Esophagus (tissue), 2 donors: Measurements from ENCODE around the gene NDUFC2. TPM values are rescaled to one million over a fixed set of nuclear protein-coding genes. Genes with fewer than 3 reads are reported as not detected.
"Not testable (repeated sequence)": the region's sequence is repeated elsewhere in the genome, so short reads cannot be mapped to it uniquely, and the experiment has no call there.

ENCODE experiments used
- H3K27ac ChIP-seq, 2 donors: one replicate each; pipeline ENCODE4 v1.5.1; 2013; ENCODE audit warnings: low read depth in 2 of 2, mild to moderate bottlenecking in 2 of 2, inconsistent platforms in 1 of 2, low read length in 1 of 2, moderate library complexity in 1 of 2
- H3K27me3 ChIP-seq, 2 donors: one replicate each; pipeline ENCODE4 v1.6.1; 2013; ENCODE audit warnings: low read length in 2 of 2, control low read depth in 1 of 2, mild to moderate bottlenecking in 1 of 2; ENCODE audit not compliant: insufficient read depth in 2 of 2, control insufficient read depth in 1 of 2
- H3K36me3 ChIP-seq, 2 donors: one replicate each; pipeline ENCODE4 v1.6.1; 2013; ENCODE audit warnings: low read length in 1 of 2; ENCODE audit not compliant: control insufficient read depth in 2 of 2, insufficient read depth in 2 of 2
- H3K4me1 ChIP-seq, 2 donors: one replicate each; pipeline ENCODE4 v1.6.1; 2013; ENCODE audit warnings: low read length in 1 of 2; ENCODE audit not compliant: control insufficient read depth in 2 of 2, insufficient read depth in 2 of 2
- H3K4me3 ChIP-seq, 2 donors: one replicate each; pipeline ENCODE4 v1.5.1; 2013; ENCODE audit warnings: low read length in 2 of 2, mild to moderate bottlenecking in 2 of 2, low read depth in 1 of 2, moderate library complexity in 1 of 2
- H3K9me3 ChIP-seq, 2 donors: one replicate each; pipeline ENCODE4 v1.6.1; 2013; ENCODE audit warnings: mild to moderate bottlenecking in 2 of 2, low read depth in 1 of 2, low read length in 1 of 2, moderate library complexity in 1 of 2; ENCODE audit not compliant: control insufficient read depth in 2 of 2, insufficient read depth in 1 of 2
- WGBS, 2 donors: extraction: QIAGEN DNeasy Blood & Tissue Kit; methylation state at CpG; one replicate each; pipeline ENCODE4 v1.1.7; 2013; 5-methylcytosine and 5-hydroxymethylcytosine counted together
- polyA plus RNA-seq, 2 donors: library from polyadenylated mRNA; stranded (reverse); fragments of 200-250 nt; gene quantifications; one replicate each; pipeline ENCODE4 v1.2.3, GENCODE V29; 2013
- donor health status: healthy with polysubstance abuse.
- donor health status: Bipolar disorder and iron deficiency.

Gene NDUFC2
- polyA plus RNA-seq, 2 donors, result 50.9 to 140 TPM

DNA sequence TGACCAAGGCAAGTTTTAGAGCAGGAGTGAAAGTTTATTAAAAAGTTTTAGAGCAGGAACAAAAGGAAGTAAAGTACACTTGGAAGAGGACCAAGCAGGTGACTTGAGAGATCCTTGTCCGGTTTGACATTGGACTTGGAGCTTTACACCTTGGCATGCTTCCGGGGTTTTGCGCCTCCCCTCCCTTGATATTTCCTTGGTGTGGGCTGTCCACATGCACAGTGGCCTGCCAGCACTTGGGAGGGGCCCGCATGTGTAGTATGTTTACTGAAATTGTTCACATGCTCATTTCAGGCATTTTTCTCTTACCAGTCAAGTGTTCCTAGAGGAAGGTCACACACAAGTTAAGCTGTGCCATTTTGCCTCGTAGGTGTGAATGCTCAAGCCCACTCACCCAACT lies 35.0 kb downstream of the NDUFC2 start:
- no peaks in the 10 kb centered on the region for H3K36me3 ChIP-seq
- no peaks in the 10 kb centered on the region for H3K9me3 ChIP-seq
- H3K4me3 ChIP-seq, result no peak overlapping the region
- H3K4me1 ChIP-seq, result peaks cover 0 to 4% of the 10 kb centered on the region in 2 donors
- 78% methylated on average over 5 of the region's 5 CpGs for WGBS, 2 donors
- no peaks in the 10 kb centered on the region for H3K27me3 ChIP-seq
- no peak overlapping the region for H3K27ac ChIP-seq

DNA sequence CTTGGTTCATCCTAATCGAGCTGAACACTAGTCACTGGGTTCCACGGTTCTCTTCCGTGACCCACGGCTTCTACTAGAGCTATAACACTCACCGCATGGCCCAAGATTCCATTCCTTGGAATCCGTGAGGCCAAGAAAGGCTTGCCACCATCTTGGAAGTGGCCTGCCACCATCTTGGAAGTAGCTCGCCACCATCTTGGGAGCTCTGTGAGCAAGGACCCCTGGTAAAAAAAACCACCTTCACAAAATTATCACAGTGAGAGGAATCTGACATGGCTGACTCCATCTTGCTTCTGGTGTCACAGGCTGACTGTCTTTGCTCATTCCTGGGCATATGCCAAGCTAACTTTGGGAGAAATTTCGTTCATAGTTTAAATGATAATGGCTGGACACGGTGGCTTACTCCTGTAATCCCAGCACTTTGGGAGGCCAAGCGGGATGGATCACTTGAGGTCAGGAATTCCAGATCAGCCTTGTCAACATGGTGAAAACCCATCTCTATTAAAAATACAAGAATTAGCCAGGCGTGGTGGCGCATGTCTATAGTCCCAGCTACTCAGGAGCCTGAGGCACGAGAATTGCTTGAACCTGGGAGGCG lies 37.7 kb downstream of the NDUFC2 start:
- WGBS, 2 donors, result 80 to 86% methylated on average over 14 of the region's 14 CpGs
- Histone ChIP-seq H3K4me1 (peaks cover 0 to 4% of the 10 kb centered on the region in 2 donors), H3K4me3 (no peak overlapping the region), H3K27ac (no peak overlapping the region), H3K27me3 (no peaks in the 10 kb centered on the region), H3K36me3 (no peaks in the 10 kb centered on the region), H3K9me3 (no peaks in the 10 kb centered on the region)

DNA sequence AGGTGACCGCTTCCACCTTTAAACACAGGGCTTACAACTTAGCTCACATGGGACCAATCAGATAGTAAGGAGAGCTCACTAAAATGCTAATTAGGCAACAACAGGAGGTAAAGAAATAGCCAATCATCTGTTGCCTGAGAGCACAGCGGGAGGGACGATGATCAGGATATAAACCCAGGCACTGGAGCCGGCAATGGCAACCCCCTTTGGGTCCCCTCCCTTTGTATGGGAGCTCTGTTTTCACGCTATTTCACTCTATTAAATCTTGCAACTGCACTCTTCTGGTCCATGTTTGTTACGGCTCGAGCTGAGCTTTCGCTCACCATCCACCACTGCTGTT lies 38.3 kb downstream of the NDUFC2 start:
- not testable (repeated sequence) for H3K27me3 ChIP-seq, H3K4me3 ChIP-seq, H3K4me1 ChIP-seq, H3K9me3 ChIP-seq, H3K27ac ChIP-seq, H3K36me3 ChIP-seq
- 96 to 97% methylated on average over 8 of the region's 8 CpGs for WGBS, 2 donors

- H3K27ac ChIP-seq, result no peak overlapping the region
- H3K4me3 ChIP-seq, result no peak overlapping the region
- no peaks in the 10 kb centered on the region for H3K27me3 ChIP-seq
- H3K4me1 ChIP-seq, result peaks cover 0 to 4% of the 10 kb centered on the region in 2 donors
- no peaks in the 10 kb centered on the region for H3K36me3 ChIP-seq
- H3K9me3 ChIP-seq, result no peaks in the 10 kb centered on the region
- WGBS, 2 donors, result 84 to 92% methylated on average over 15 of the region's 15 CpGs
Measured at GRCh38 chr11:78040691-78041379, 38.8 kb downstream of the NDUFC2 start.

- H3K36me3 ChIP-seq, result no peaks in the 10 kb centered on the region
Measured at GRCh38 chr11:78039919-78040671, 39.6 kb downstream of the NDUFC2 start.

DNA sequence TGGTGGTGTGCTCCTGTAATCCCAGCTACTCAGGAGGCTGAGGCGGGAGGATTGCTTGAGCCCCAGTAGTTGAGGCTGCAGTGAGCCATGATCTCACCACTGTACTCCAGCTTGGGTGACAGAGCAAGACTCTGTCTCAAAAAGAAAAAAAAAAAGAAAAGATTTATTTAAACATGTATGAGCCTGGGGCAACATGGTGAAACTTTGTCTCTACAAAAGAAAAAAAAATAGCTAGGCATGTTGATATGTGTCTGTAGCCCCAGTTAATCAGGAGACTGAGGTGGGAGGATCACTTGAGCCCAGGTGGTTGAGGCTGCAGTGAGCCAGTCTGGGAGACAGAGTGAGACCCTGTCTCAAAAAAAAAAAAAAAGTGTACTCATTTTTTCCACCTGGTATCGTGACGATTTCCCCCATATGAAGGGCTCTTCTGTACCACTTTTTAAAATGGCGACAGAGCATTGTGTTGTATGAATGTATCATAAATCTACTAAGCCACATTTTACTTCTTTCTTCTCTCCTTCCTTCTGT lies 40.2 kb downstream of the NDUFC2 start:
- Histone ChIP-seq H3K36me3 (no peaks in the 10 kb centered on the region), H3K27me3 (no peaks in the 10 kb centered on the region), H3K27ac (no peak overlapping the region), H3K9me3 (no peaks in the 10 kb centered on the region), H3K4me1 (peaks cover 0 to 4% of the 10 kb centered on the region in 2 donors), H3K4me3 (no peak overlapping the region)
- 72 to 74% methylated on average over 4 of the region's 4 CpGs for WGBS, 2 donors

More at GRCh38 chr11:78039919-78040671, 39.6 kb downstream of the NDUFC2 start:
- 18 to 25% methylated on average over 7 of the region's 7 CpGs for WGBS, 2 donors
- H3K27ac ChIP-seq, result no peak overlapping the region
- no peaks in the 10 kb centered on the region for H3K27me3 ChIP-seq
- H3K4me3 ChIP-seq, result no peak overlapping the region
- peaks cover 0 to 4% of the 10 kb centered on the region in 2 donors for H3K4me1 ChIP-seq
- no peaks in the 10 kb centered on the region for H3K9me3 ChIP-seq

DNA sequence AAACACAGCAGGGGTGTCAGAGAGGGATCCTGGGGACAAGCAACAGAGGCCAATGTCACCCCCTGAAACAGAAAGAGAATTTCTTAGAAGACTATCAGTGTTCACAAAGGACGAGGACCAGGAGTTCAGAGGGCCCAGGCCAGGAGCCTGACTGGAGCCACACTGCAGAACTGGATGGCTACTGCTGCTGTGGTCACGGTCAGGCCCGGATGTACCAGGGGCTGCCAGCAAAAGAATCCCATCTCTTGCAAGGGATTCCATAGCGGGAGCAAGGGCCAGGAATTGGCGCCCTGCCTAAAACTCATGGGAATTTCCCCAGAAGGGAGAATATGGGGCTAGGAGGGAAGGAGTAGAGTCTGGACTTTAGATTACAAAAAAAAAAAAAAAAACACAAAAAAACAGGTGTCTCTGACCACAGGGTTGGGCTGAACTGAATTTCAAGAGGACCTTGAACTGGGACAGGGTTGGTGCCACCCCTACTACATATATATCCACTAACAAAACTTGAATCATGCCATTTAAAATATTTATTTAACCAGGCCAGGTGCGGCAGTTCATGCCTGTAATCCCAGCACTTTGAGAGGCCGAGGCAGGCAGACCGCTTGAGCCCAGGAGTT lies 40.9 kb downstream of the NDUFC2 start:
- H3K9me3 ChIP-seq, result no peaks in the 10 kb centered on the region
- 68 to 89% methylated on average over 8 of the region's 8 CpGs for WGBS, 2 donors
- H3K4me1 ChIP-seq, result peaks cover 0 to 4% of the 10 kb centered on the region in 2 donors
- no peak overlapping the region for H3K4me3 ChIP-seq
- H3K27ac ChIP-seq, result no peak overlapping the region
- no peaks in the 10 kb centered on the region for H3K27me3 ChIP-seq
- H3K36me3 ChIP-seq, result no peaks in the 10 kb centered on the region

GRCh38 chr11:78037825-78038620 lies 41.6 kb downstream of the NDUFC2 start:
- H3K36me3 ChIP-seq, result no peaks in the 10 kb centered on the region
- WGBS, 2 donors, result 81 to 86% methylated on average over 9 of the region's 9 CpGs
- H3K4me1 ChIP-seq, result peaks cover 0 to 4% of the 10 kb centered on the region in 2 donors
- no peak overlapping the region for H3K4me3 ChIP-seq
- H3K27ac ChIP-seq, result no peak overlapping the region
- H3K27me3 ChIP-seq, result no peaks in the 10 kb centered on the region
- no peaks in the 10 kb centered on the region for H3K9me3 ChIP-seq

- H3K36me3 ChIP-seq, result no peaks in the 10 kb centered on the region
- peaks cover under 1 to 4% of the 10 kb centered on the region in 2 donors for H3K4me1 ChIP-seq
- H3K27me3 ChIP-seq, result no peaks in the 10 kb centered on the region
- no peak overlapping the region for H3K27ac ChIP-seq
- no peaks in the 10 kb centered on the region for H3K9me3 ChIP-seq
- WGBS, 2 donors, result 52 to 53% methylated on average over 3 of the region's 3 CpGs
- no peak overlapping the region for H3K4me3 ChIP-seq
Measured at GRCh38 chr11:78037056-78037455, 42.6 kb downstream of the NDUFC2 start.
